SH-SY5Y (cell line): ENCODE measurements around the gene THOP1.

Source experiments
- GATA2 ChIP-seq: IDR thresholded peaks from 2 replicates; pipeline ENCODE4 v1.6.1; 2011; ENCODE audit warnings: mild to moderate bottlenecking, low read depth, low read length
- GATA3 ChIP-seq: IDR thresholded peaks from 2 replicates; pipeline ENCODE4 v1.6.1; 2011; ENCODE audit warnings: low read depth, mild to moderate bottlenecking, low read length, moderate library complexity

DNA sequence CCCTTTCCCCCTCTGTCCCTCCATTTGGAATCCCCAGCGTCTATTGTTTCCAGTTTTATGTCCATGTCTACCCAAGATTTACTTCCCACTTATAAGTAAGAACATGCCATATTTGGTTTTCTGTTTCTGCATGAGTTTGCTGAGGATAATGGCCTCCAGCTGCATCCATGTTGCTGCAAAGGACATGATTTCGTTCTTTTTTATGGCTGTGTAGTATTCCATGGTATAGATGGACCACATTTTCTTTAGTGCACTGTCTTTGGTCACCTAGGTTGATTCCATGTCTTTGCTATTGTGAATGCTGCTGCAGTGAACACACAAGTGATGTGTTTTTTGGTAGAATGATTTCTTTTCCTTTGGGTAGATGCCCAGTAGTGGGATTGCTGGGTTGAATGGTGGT is 59.8 kb downstream of the THOP1 start:
- TF ChIP-seq GATA2 (no peak), GATA3 (no peak)
